Spinal cord (tissue), 10 donors: ENCODE results near the gene JAZF1. TPM values are rescaled to one million over a fixed set of nuclear protein-coding genes. Genes with fewer than 3 reads are reported as not detected.
A peak's percentile ranks its signal among the peaks of the same experiment; 100 is the strongest.

Source experiments
- DNase-seq, 6 donors: peaks; one replicate each; pipeline versions ENCODE4 v3.0.0 to v3.0.0-alpha.2; 2013 to 2015; ENCODE audit warnings: low spot score in 6 of 6, low read depth in 4 of 6
- H3K27ac ChIP-seq: one replicate; pipeline ENCODE4 v1.5.1; 2013; ENCODE audit warnings: low read depth, low read length, control low read depth
- H3K27me3 ChIP-seq: one replicate; pipeline ENCODE4 v1.6.1; 2013; ENCODE audit warnings: low read length; ENCODE audit not compliant: control insufficient read depth, insufficient read depth
- H3K36me3 ChIP-seq: one replicate; pipeline ENCODE4 v1.6.1; 2013; ENCODE audit warnings: low read length; ENCODE audit not compliant: control insufficient read depth, insufficient read depth
- H3K4me1 ChIP-seq: one replicate; pipeline ENCODE4 v1.6.1; 2013; ENCODE audit warnings: low read length; ENCODE audit not compliant: control insufficient read depth, insufficient read depth
- H3K4me3 ChIP-seq: one replicate; pipeline ENCODE4 v1.5.1; 2013; ENCODE audit warnings: low read depth, low read length, control low read depth
- H3K9me3 ChIP-seq: one replicate; pipeline ENCODE4 v1.6.1; 2013; ENCODE audit warnings: low read length; ENCODE audit not compliant: control insufficient read depth, insufficient read depth
- WGBS: methylation state at CpG from one replicate; pipeline ENCODE4 v1.1.5; 2013; ENCODE audit warnings: missing lambda C conversion rate; ENCODE audit not compliant: insufficient coverage; 5-methylcytosine and 5-hydroxymethylcytosine counted together
- polyA plus RNA-seq, 2 donors: library from polyadenylated mRNA; unstranded; fragments of 120-200 nt; gene quantifications; one replicate each; pipeline ENCODE4 v1.2.1, GENCODE V29; 2013; ENCODE audit not compliant: insufficient read length in 2 of 2
- small RNA-seq: library from RNA; depleted of rRNA; stranded (forward); fragments of <200 nt; gene quantifications from one replicate; pipeline ENCODE3, GENCODE V24; 2014; ENCODE audit warnings: low replicate concordance
- total RNA-seq, 2 donors: library from RNA; depleted of rRNA in 1 of 2; stranded (reverse); fragments of 120-200 nt in 1 of 2; fragments of >200 nt in 1 of 2; gene quantifications; one replicate each; pipeline versions ENCODE4 v1.2.3 to v1.2.4, GENCODE V29; 2013 to 2014
- donor health status: healthy.

Gene JAZF1
- total and polyA plus RNA-seq, 4 donors = 20.7 to 66.0 (median 50.5) TPM

- H3K4me3 ChIP-seq = no peak overlapping the region
- no CpG with 5 or more reads among the region's 2 CpGs for WGBS
- H3K27me3 ChIP-seq = no peaks in the 10 kb centered on the region
- H3K4me1 ChIP-seq = no peaks in the 10 kb centered on the region
- no peak overlapping the region for H3K27ac ChIP-seq
- peaks cover 7% of the 10 kb centered on the region for H3K36me3 ChIP-seq
- H3K9me3 ChIP-seq = no peaks in the 10 kb centered on the region
- DNase-seq = no peak
Observed at GRCh38 chr7:27802999-27803398, 377.6 kb downstream of the JAZF1 start.

GRCh38 chr7:27799212-27799611, 381.4 kb downstream of the JAZF1 start:
- no peak for DNase-seq
- H3K4me1 ChIP-seq = no peaks in the 10 kb centered on the region
- H3K9me3 ChIP-seq = no peaks in the 10 kb centered on the region
- H3K27me3 ChIP-seq = no peaks in the 10 kb centered on the region
- no CpG with 5 or more reads among the region's 2 CpGs for WGBS
- no peak overlapping the region for H3K4me3 ChIP-seq
- H3K27ac ChIP-seq = no peak overlapping the region
- H3K36me3 ChIP-seq = peaks cover 9% of the 10 kb centered on the region

- no peak overlapping the region for H3K4me3 ChIP-seq
- no peaks in the 10 kb centered on the region for H3K9me3 ChIP-seq
- H3K27ac ChIP-seq = no peak overlapping the region
- DNase-seq = no peak
- no CpG with 5 or more reads among the region's 1 CpG for WGBS
- H3K4me1 ChIP-seq = no peaks in the 10 kb centered on the region
- no peaks in the 10 kb centered on the region for H3K27me3 ChIP-seq
- peaks cover 9% of the 10 kb centered on the region for H3K36me3 ChIP-seq
Observed at GRCh38 chr7:27795977-27796376, 384.6 kb downstream of the JAZF1 start.

GRCh38 chr7:27793780-27794179, 386.8 kb downstream of the JAZF1 start:
- Histone ChIP-seq H3K27me3 (no peaks in the 10 kb centered on the region), H3K9me3 (no peaks in the 10 kb centered on the region), H3K36me3 (peaks cover 9% of the 10 kb centered on the region), H3K4me3 (no peak overlapping the region), H3K4me1 (no peaks in the 10 kb centered on the region), H3K27ac (no peak overlapping the region)
- no peak for DNase-seq
- WGBS = no CpG with 5 or more reads among the region's 1 CpG

GRCh38 chr7:27788437-27788836, 392.2 kb downstream of the JAZF1 start:
- DNase-seq = no peak
- no peaks in the 10 kb centered on the region for H3K27me3 ChIP-seq
- H3K4me3 ChIP-seq = no peak overlapping the region
- no peaks in the 10 kb centered on the region for H3K4me1 ChIP-seq
- H3K36me3 ChIP-seq = peaks cover 7% of the 10 kb centered on the region
- no peak overlapping the region for H3K27ac ChIP-seq
- no peaks in the 10 kb centered on the region for H3K9me3 ChIP-seq

GRCh38 chr7:27784399-27785053, 396.1 kb downstream of the JAZF1 start:
- Histone ChIP-seq H3K27me3 (no peaks in the 10 kb centered on the region), H3K36me3 (peaks cover 4% of the 10 kb centered on the region), H3K9me3 (no peaks in the 10 kb centered on the region), H3K4me3 (no peak overlapping the region), H3K4me1 (no peaks in the 10 kb centered on the region), H3K27ac (no peak overlapping the region)
- 88% methylated on average over 2 of the region's 6 CpGs for WGBS
- peak in 3 of 6 donors; percentile 12 to 55 (median 33) for DNase-seq

- no peaks in the 10 kb centered on the region for H3K27me3 ChIP-seq
- H3K4me1 ChIP-seq = no peaks in the 10 kb centered on the region
- H3K27ac ChIP-seq = no peak overlapping the region
- no peak for DNase-seq
- 80% methylated on average over 1 of the region's 2 CpGs for WGBS
- H3K9me3 ChIP-seq = no peaks in the 10 kb centered on the region
- H3K36me3 ChIP-seq = peaks cover 4% of the 10 kb centered on the region
- no peak overlapping the region for H3K4me3 ChIP-seq
Observed at GRCh38 chr7:27782849-27783248, 397.7 kb downstream of the JAZF1 start.

- Histone ChIP-seq H3K9me3 (no peaks in the 10 kb centered on the region), H3K36me3 (peaks cover 3% of the 10 kb centered on the region), H3K4me3 (no peak overlapping the region), H3K27ac (no peak overlapping the region), H3K27me3 (no peaks in the 10 kb centered on the region), H3K4me1 (no peaks in the 10 kb centered on the region)
- WGBS = no CpG with 5 or more reads among the region's 2 CpGs
- no peak for DNase-seq
Observed at GRCh38 chr7:27781188-27781587, 399.4 kb downstream of the JAZF1 start.

Small RNA genes lying within 50 kb of the gene (small RNA-seq; reads per million reads assigned to genes)
- not detected for gene RNU6-979P

Other genes starting within 250 kb of the JAZF1 start
- 10 to 100 TPM; 16.4 to 34.3 TPM for gene CREB5, start 231.7 kb upstream of the JAZF1 start, total RNA-seq
- 10 to 100 TPM; 15.3 to 17.6 TPM for gene CREB5, start 231.7 kb upstream of the JAZF1 start, polyA plus RNA-seq